Stimulated activated memory B cell treated with anti-CD40 and anti-IgM and Interleukin-4, amounts not matched to agents 10 μg/mL and 1 μg/mL and 100 μg/mL, for 72 hours (primary cell): ENCODE measurements around the gene EIF4EBP2.
A peak's percentile ranks its signal among the peaks of the same experiment; 100 is the strongest.

Source experiments
- ATAC-seq: fragments of 150-1000 bp; cut with Tn5 transposase; 2 replicates; pipeline ENCODE4 v1.10.0; 2021
- H3K27ac Mint-ChIP-seq: one replicate; pipeline ENCODE4 v1.8.0; 2022; ENCODE audit warnings: mild to moderate bottlenecking, mixed read lengths
- H3K27me3 Mint-ChIP-seq: one replicate; pipeline ENCODE4 v1.8.0; 2022; ENCODE audit warnings: mixed read lengths
- H3K36me3 Mint-ChIP-seq: one replicate; pipeline ENCODE4 v1.8.0; 2022; ENCODE audit warnings: mixed read lengths
- H3K4me1 Mint-ChIP-seq: one replicate; pipeline ENCODE4 v1.8.0; 2022; ENCODE audit warnings: mixed read lengths
- H3K4me3 Mint-ChIP-seq: one replicate; pipeline ENCODE4 v1.8.0; 2022; ENCODE audit warnings: mild to moderate bottlenecking, moderate library complexity, mixed read lengths
- H3K9me3 Mint-ChIP-seq: one replicate; pipeline ENCODE4 v1.8.0; 2022; ENCODE audit warnings: mixed read lengths

Gene EIF4EBP2

DNA sequence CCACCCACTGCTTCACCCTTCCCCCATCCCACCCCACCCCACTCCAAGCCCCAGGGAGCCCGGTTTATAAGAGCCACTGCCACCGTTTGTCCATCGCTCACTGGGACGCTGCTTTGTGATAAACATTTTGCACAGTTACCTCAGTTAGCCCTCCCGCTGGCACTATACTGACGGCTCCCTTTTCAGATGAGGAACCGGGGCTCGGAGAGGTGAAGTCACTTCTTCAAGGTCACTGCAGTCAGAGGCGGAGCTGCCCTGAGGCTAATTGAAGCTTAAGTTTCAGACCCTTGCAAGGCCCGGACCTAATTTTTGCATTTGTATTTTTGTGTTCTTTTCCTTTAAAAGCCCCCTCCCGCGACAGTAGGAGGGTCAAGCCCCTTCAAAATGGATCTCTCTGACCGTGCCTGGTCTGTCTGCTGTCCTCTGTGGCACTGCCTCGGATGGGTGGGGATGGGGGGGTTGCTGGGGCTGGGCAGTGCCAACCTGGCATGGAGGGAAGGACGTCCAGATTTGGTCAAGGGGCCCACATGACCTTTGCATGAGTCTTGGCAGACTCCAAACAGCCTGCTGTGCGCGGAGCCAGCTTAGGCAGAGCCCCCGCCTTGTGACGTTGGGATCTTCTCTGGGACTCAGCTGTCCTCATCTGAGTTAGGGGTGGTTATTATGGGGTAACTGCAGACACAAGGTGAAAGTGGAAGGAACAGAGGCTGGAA, 55.3 kb downstream of the EIF4EBP2 start:
- Mint-ChIP-seq H3K27ac (no peak overlapping the region), H3K27me3 (peaks cover 64% of the 10 kb centered on the region), H3K9me3 (no peaks in the 10 kb centered on the region), H3K4me3 (no peak overlapping the region), H3K36me3 (no peaks in the 10 kb centered on the region), H3K4me1 (peaks cover 14% of the 10 kb centered on the region)
- peak; percentile 37 for ATAC-seq

DNA sequence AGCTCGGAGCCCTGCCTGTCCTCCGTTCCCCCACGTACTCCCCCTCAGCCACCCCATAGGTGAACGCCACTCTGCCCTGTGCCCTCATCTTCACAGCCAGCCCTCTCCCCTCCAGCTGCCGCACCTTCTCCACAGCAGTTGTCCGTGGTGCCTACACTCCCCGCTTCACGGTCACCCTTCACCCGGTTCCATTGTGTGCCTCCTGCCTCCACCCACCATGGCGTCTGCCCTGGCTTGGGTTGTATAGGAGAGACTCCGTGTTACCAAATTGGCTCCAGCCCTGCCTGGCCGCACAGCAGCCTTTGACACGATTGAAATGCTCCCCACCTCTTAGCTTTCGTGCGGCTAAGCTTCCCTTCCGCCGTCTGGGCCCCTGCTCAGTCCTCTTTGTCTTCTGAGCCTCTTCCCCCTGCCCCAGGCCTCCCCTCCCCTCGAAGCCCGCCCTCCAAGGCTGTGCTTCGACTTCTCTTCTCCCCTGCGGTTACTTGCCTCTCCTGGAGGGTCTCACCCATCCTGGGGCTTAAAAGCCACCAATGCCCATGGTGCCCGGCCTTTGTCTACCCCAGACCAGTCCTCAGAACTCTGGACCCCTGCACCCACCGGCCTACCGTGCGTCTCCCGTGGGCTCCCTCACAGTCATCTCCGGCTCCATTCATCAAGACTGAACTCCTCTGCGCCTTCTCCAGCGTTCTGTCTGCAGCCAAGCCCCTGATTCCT, 56.0 kb downstream of the EIF4EBP2 start:
- H3K4me1 Mint-ChIP-seq, result peaks cover 14% of the 10 kb centered on the region
- no peak overlapping the region for H3K27ac Mint-ChIP-seq
- H3K27me3 Mint-ChIP-seq, result peaks cover 64% of the 10 kb centered on the region
- H3K36me3 Mint-ChIP-seq, result no peaks in the 10 kb centered on the region
- no peaks in the 10 kb centered on the region for H3K9me3 Mint-ChIP-seq
- ATAC-seq, result no peak
- no peak overlapping the region for H3K4me3 Mint-ChIP-seq

DNA sequence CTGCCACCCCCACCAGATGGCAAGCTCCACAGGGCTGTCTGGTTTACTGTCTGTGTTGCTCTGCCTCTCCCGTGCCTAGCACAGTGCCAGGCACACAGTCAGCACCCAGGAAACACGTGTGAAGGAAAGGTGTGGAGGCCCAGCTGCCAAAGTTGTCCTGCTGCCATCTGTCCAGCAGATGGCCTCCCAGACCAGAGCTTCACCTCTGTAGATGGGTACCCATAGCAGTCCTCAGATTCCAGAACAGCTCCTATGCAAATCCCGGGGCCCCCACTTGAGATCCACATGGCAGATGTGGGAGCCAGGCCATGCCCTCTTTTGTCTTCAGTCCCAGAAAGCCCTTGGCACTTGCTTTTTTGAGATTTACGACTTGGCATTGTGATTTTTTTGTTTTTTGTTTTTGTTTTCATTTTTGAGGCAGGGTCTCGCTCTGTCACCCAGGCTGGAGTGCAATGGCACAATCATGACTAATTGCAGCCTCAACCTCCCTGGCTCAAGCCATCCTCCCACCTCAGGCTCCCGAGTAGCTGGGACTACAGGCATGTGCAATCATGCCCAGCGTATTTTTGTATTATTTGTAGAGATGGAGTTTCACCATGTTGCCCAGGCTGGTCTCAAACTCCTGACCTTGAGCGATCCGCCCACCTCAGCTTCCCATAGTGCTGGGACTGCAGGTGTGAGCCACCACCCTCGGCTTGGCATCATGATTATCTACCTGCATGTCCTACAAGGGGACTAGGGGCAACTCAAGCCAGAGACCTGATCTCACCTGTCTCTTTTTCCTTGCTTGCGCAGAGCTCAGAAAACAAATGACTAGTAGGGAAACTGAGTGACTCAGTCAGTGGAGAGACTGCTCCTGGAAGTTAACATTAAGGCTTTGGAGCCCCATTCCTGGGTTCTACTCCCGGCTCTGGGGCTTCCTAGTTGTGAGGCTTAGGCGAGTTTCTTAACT, 57.7 kb downstream of the EIF4EBP2 start:
- H3K9me3 Mint-ChIP-seq, result no peaks in the 10 kb centered on the region
- peaks cover 14% of the 10 kb centered on the region for H3K4me1 Mint-ChIP-seq
- no peaks in the 10 kb centered on the region for H3K36me3 Mint-ChIP-seq
- H3K27me3 Mint-ChIP-seq, result peaks cover 46% of the 10 kb centered on the region
- ATAC-seq, result peak; percentile 67
- H3K27ac Mint-ChIP-seq, result no peak overlapping the region
- no peak overlapping the region for H3K4me3 Mint-ChIP-seq

DNA sequence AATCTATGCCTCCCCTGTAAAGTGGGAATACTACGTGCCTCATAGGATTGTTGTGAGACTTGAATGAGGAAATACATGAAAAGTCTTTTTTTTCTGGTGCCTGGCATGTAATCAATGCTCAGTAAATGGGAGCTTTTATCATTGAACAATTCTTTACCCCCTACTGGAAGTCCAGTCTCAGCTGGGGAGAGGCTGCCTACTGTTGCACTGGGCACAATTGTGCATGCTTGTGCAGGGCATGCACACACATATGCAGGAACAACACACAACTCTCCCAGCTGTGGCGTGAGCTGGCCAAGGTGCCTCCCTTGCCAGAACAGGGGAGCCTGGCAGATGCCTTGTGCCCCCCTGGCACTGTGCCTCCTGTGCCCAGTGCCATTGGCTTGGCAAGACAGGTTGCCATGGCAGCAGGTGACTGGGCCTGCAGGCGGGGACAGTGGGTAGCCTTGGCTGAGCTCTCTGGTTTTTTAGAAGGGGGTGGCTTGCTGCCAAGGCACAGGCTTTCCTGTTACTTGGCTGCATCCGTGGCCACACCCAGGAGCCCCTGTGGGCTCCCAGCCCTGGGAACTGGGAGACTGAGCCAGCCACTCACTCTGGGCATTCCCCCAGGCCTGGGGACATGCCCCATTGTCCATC, 58.5 kb downstream of the EIF4EBP2 start:
- no peak for ATAC-seq
- Mint-ChIP-seq H3K4me1 (peaks cover 8% of the 10 kb centered on the region), H3K27me3 (peaks cover 38% of the 10 kb centered on the region), H3K27ac (no peak overlapping the region), H3K4me3 (no peak overlapping the region), H3K9me3 (no peaks in the 10 kb centered on the region), H3K36me3 (no peaks in the 10 kb centered on the region)

DNA sequence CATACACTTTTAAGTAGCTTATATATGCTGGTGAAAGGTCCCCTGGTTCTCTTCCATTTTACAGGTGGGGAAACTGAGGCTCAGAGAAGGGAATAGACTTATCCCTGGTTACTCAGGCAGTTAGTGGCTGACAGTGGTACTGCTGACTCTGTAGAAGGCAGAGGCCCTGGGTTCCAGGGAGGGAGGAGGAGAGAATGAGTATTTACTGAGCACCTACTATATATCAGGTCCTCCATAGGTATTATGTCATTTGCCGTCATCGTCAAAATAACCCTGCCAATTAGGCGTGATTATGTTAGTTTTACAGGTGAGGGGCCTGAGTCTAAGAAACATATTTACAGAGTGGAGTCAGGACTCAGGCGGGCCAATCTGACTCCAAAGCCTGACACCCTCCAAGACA, 61.3 kb downstream of the EIF4EBP2 start:
- Mint-ChIP-seq H3K27me3 (peaks cover 15% of the 10 kb centered on the region), H3K9me3 (no peaks in the 10 kb centered on the region), H3K27ac (no peak overlapping the region), H3K4me1 (peaks cover 5% of the 10 kb centered on the region), H3K36me3 (no peaks in the 10 kb centered on the region), H3K4me3 (no peak overlapping the region)
- no peak for ATAC-seq

DNA sequence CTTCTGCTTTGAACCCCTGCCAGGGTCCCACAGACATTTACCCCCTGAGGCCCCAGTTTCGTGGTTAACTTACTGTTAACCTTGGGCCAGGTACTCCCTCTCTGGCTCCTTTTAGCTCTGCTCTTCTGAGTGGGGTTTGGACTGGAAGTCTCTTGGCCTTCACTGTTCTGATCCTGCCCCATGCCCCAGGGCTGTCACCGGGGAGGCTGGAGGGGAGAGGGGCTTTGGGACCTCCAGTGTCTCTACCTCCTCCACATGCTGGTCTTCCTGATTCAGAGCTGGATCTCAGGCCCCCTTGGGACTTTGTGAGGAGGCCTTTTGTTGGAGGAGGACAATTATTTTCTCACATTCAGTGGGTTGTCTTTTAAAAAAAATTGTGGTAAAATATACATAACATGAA, 61.9 kb downstream of the EIF4EBP2 start:
- no peaks in the 10 kb centered on the region for H3K36me3 Mint-ChIP-seq
- peaks cover 9% of the 10 kb centered on the region for H3K27me3 Mint-ChIP-seq
- H3K4me1 Mint-ChIP-seq, result peaks cover 5% of the 10 kb centered on the region
- H3K9me3 Mint-ChIP-seq, result no peaks in the 10 kb centered on the region
- no peak overlapping the region for H3K27ac Mint-ChIP-seq
- ATAC-seq, result no peak
- no peak overlapping the region for H3K4me3 Mint-ChIP-seq

DNA sequence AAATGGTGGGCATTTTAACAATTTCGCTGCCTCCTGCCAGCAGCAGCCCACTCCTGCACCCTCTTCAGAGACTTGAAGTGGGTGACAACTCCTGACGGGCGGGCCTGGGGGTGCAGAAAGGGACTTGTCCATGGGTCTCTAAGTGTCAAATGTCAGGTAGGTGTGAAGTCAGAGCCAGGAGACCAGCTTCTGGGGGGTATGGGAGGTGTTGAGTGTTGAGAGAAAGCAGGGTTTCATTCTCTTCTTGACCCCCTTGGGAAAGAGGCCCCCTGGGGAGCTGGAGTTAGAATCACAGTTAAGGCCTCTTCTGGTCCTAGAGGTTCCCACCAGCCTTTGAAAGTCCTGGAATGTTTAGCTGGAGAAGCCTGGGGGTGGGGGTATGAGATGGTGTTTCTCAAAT, 63.0 kb downstream of the EIF4EBP2 start:
- no peaks in the 10 kb centered on the region for H3K36me3 Mint-ChIP-seq
- H3K9me3 Mint-ChIP-seq, result no peaks in the 10 kb centered on the region
- H3K27ac Mint-ChIP-seq, result no peak overlapping the region
- no peak overlapping the region for H3K4me3 Mint-ChIP-seq
- H3K27me3 Mint-ChIP-seq, result no peaks in the 10 kb centered on the region
- no peaks in the 10 kb centered on the region for H3K4me1 Mint-ChIP-seq
- ATAC-seq, result no peak

DNA sequence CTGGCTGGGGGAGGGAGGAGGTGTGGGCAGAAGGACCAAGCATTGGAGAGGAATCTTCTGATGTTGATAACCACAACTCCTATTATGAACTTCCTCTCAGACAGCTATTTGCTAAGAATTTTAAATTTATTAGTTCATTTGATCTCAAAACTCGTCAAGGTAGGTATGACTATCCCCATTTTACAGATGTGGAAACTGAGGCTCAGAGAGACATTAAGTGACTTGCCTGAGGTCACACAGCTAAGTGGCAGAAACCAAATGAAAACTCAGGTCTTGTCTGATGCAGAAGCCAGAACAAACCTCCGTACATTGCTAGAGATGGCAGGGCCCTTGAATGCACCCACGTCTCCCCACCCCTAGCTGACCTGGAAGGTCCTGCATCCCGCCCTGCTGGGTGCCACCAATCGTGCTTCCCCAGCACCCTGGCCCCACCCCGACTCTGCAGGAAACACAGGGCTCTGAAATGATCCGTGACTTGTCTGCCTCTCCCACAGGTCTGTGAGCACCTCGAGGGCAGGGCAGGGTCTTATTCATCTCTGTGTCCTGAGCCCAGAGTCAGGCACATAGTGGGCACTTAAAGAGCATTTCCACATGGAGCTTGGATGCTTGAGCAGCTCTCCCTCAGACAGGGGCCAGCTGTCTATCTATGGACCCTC, 69.0 kb downstream of the EIF4EBP2 start:
- no peak for ATAC-seq
- no peaks in the 10 kb centered on the region for H3K27me3 Mint-ChIP-seq

DNA sequence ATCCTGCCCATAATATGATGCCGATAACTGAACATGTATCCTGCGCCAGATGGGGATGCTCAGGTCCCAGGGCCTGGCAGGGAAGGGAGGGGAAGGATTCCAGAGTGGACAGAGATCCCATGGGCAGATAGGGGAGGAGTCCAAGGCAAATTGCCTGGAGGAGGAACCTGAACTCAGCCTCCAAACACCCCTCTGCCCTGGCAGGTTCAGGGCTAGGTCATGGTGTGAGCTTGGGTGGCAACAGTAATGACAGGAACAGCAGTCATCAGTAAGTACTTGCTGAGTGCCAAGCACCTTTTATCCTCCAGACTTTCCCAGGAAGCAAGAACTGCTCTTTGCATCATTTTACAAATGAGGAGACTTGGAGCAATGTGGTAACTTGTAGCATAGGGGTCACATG, 70.8 kb downstream of the EIF4EBP2 start:
- Mint-ChIP-seq H3K27ac (no peak overlapping the region), H3K4me1 (peaks cover 32% of the 10 kb centered on the region), H3K36me3 (no peaks in the 10 kb centered on the region), H3K27me3 (no peaks in the 10 kb centered on the region), H3K9me3 (no peaks in the 10 kb centered on the region), H3K4me3 (no peak overlapping the region)
- ATAC-seq, result no peak

More for the DNA sequence above, 69.0 kb downstream of the EIF4EBP2 start:
- Mint-ChIP-seq H3K4me3 (no peak overlapping the region), H3K27ac (no peak overlapping the region), H3K9me3 (no peaks in the 10 kb centered on the region), H3K36me3 (no peaks in the 10 kb centered on the region), H3K4me1 (peaks cover 20% of the 10 kb centered on the region)

DNA sequence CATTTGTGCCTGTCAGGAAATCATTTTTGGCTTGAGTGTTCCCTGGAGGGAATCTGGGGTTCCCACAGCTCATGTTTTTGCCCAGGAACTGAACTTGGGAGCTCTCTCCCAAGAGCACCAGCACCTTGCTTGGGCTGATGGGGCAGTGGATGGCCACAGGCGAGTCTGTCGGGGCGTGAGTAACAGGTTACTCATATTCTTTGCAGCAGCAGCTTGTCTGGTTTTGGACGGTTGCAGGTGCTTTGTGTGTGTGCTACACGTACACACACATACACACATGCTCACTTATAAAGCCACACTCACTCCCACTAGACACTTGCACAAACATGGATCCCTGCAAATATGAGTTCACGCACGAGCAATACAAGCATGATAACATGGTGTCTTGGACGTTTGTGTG, 71.7 kb downstream of the EIF4EBP2 start:
- Mint-ChIP-seq H3K4me1 (peaks cover 41% of the 10 kb centered on the region), H3K9me3 (no peaks in the 10 kb centered on the region), H3K27me3 (no peaks in the 10 kb centered on the region), H3K4me3 (no peak overlapping the region), H3K36me3 (no peaks in the 10 kb centered on the region), H3K27ac (no peak overlapping the region)
- no peak for ATAC-seq

DNA sequence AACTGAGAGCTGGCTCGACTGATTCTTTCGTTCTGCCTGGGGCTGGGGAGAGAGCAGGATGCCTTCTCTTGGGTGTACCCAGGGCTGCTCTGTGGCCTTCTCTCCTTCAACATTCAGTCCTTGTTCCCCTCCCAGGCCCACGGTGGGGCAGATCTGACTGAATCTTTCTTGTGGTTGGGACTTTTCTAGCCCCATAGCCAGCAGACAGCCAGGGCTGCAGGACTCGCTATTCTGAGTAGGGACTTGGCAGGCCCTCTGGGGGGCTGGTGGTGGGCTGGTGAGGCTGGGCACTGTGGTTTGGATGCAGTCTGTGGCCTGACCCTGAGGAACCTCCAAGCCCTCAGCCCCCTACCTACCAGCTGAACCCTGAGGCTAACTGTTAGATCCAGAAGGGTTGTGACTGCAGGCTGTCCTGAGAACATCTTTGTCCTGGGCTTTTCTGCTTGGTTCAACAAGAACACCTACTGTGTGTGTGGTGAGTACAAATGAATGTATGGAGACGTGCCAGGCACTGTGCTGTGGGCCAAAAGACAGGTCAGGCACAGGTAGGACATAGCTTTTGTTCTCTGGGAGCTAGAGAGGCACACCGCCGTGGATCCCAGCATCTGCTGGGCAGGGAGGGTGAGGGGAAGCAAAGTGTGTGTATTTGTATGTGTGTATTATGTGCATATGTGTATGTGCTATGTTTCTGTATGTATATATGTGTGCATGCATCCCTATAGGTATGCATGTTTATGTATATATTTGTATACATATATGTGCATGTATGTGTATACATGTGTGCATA, 72.5 kb downstream of the EIF4EBP2 start:
- no peaks in the 10 kb centered on the region for H3K9me3 Mint-ChIP-seq
- H3K4me3 Mint-ChIP-seq, result no peak overlapping the region
- no peaks in the 10 kb centered on the region for H3K36me3 Mint-ChIP-seq
- no peaks in the 10 kb centered on the region for H3K27me3 Mint-ChIP-seq
- peak; percentile 42 for ATAC-seq
- H3K4me1 Mint-ChIP-seq, result peaks cover 46% of the 10 kb centered on the region
- no peak overlapping the region for H3K27ac Mint-ChIP-seq

DNA sequence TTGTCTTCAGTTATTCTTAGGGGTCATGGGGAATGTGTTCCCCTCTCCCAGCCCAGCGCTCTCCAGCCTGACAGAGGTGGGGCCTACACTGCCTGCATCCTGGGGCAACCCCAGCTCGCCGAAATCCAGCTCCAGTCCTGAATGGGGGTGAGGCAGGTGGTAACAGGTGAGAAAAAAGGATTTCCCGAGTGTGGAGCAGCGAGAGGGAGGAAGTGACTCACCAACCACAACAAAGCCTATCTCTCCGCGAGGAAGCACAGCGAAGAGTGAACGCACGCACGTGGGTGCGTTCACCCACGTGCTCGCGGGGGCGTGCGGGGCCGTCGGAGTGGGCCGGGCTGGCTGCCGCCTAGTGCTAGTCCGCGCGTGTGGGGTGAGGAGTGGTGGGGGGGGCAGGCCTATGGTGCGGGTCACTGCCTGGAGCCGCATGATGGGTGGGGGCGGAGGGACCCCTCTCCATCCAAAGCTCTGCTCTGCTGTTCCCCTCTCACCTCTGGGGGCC, 73.8 kb downstream of the EIF4EBP2 start:
- Mint-ChIP-seq H3K9me3 (no peaks in the 10 kb centered on the region), H3K36me3 (no peaks in the 10 kb centered on the region), H3K27me3 (no peaks in the 10 kb centered on the region), H3K27ac (peak overlapping the region; percentile 79), H3K4me1 (peaks cover 53% of the 10 kb centered on the region), H3K4me3 (peak overlapping the region; percentile 87)
- peak; percentile 60 for ATAC-seq
